OCI-LY1 (cell line): ENCODE results near the gene RAPGEF2.

Source experiments
- H2AFZ ChIP-seq: fragments of 200-600 bp; sonication (generic), shearing (Covaris generic); 2 replicates; pipeline ENCODE4 v1.6.0; 2014; ENCODE audit warnings: antibody characterized with exemption, mild to moderate bottlenecking, low read length
- H3F3A ChIP-seq: fragments of 200-600 bp; sonication (generic), shearing (Covaris generic); 2 replicates; pipeline ENCODE4 v1.6.0; 2014; ENCODE audit warnings: mild to moderate bottlenecking, antibody characterized with exemption, low read length, moderate library complexity; ENCODE audit not compliant: insufficient read depth
- H3K27ac ChIP-seq: fragments of 200-600 bp; sonication (generic); 2 replicates; pipeline ENCODE4 v1.5.1; 2014; ENCODE audit warnings: low read length, mixed run types, mild to moderate bottlenecking, low read depth; ENCODE audit not compliant: poor library complexity, severe bottlenecking
- H3K27me3 ChIP-seq: fragments of 200-600 bp; sonication (generic); 2 replicates; pipeline ENCODE4 v1.6.0; 2014; ENCODE audit warnings: antibody characterized with exemption, mild to moderate bottlenecking, low read length, moderate library complexity; ENCODE audit not compliant: insufficient read depth
- H3K36me3 ChIP-seq: fragments of 200-600 bp; sonication (generic); 2 replicates; pipeline ENCODE4 v1.6.1; 2014; ENCODE audit warnings: mild to moderate bottlenecking, antibody characterized with exemption, low read length, moderate library complexity, mixed read lengths; ENCODE audit not compliant: insufficient read depth
- H3K4me1 ChIP-seq: fragments of 200-600 bp; sonication (generic); 2 replicates; pipeline ENCODE4 v1.5.1; 2014; ENCODE audit warnings: mild to moderate bottlenecking, low read length, moderate library complexity; ENCODE audit not compliant: insufficient read depth, severe bottlenecking
- H3K4me2 ChIP-seq: fragments of 200-600 bp; sonication (generic), shearing (Covaris generic); 2 replicates; pipeline ENCODE4 v1.6.1; 2014; ENCODE audit warnings: low read length
- H3K4me3 ChIP-seq: fragments of 200-600 bp; sonication (generic); 2 replicates; pipeline ENCODE4 v1.5.1; 2014; ENCODE audit warnings: low read length, low read depth, mild to moderate bottlenecking, mixed read lengths; ENCODE audit not compliant: poor library complexity, severe bottlenecking
- H3K79me2 ChIP-seq: fragments of 200-600 bp; shearing (Covaris generic); 2 replicates; pipeline ENCODE4 v1.6.1; 2016; ENCODE audit warnings: mixed run types, low read length, mixed read lengths; ENCODE audit not compliant: insufficient read depth
- H3K9ac ChIP-seq: fragments of 200-600 bp; sonication (generic), shearing (Covaris generic); 2 replicates; pipeline ENCODE4 v1.6.1; 2014; ENCODE audit warnings: mild to moderate bottlenecking, low read length, mixed read lengths
- H3K9me2 ChIP-seq: fragments of 200-600 bp; sonication (generic), shearing (Covaris generic); 2 replicates; pipeline ENCODE4 v1.6.1; 2014; ENCODE audit warnings: low read depth, mild to moderate bottlenecking, low read length, mixed read lengths
- H3K9me3 ChIP-seq: fragments of 200-600 bp; shearing (Covaris generic); 2 replicates; pipeline ENCODE4 v1.6.1; 2014; ENCODE audit warnings: low read length, mixed read lengths
- H4K20me1 ChIP-seq: fragments of 200-600 bp; sonication (generic), shearing (Covaris generic); 2 replicates; pipeline ENCODE4 v1.6.0; 2016; ENCODE audit warnings: mild to moderate bottlenecking, low read length; ENCODE audit not compliant: insufficient read depth
- CTCF ChIP-seq: fragments of 200-600 bp; sonication (generic), shearing (Covaris generic); IDR thresholded peaks from 2 replicates; pipeline ENCODE4 v1.5.1; 2017; ENCODE audit warnings: mild to moderate bottlenecking, antibody characterized with exemption, low read length, moderate library complexity, mixed read lengths
- EZH2 ChIP-seq: fragments of 200-600 bp; sonication (generic), shearing (Covaris generic); IDR thresholded peaks from 2 replicates; pipeline ENCODE4 v1.8.0; 2017; ENCODE audit warnings: borderline replicate concordance, mixed run types, mild to moderate bottlenecking, antibody characterized with exemption, low read length, moderate library complexity, mixed read lengths

The RAPGEF2 gene

GRCh38 chr4:159142681-159143384, 40.0 kb downstream of the RAPGEF2 start:
- TF ChIP-seq CTCF: no peak
- no peak for TF ChIP-seq EZH2
- Histone ChIP-seq H3K4me2 (no peak overlapping the region), H3K36me3 (no peaks in the 10 kb centered on the region), H3K4me1 (no peaks in the 10 kb centered on the region), H3K79me2 (no peaks in the 10 kb centered on the region), H3K9me3 (no peaks in the 10 kb centered on the region), H3K27ac (no peak overlapping the region), H2AFZ (no peak overlapping the region), H3F3A (no peaks in the 10 kb centered on the region), H3K27me3 (no peaks in the 10 kb centered on the region), H3K4me3 (no peak overlapping the region), H3K9ac (no peak overlapping the region), H3K9me2 (no peaks in the 10 kb centered on the region), H4K20me1 (no peaks in the 10 kb centered on the region)

GRCh38 chr4:159143687-159144086, 40.8 kb downstream of the RAPGEF2 start:
- Histone ChIP-seq H3K9ac (no peak overlapping the region), H3K4me2 (no peak overlapping the region), H3K36me3 (no peaks in the 10 kb centered on the region), H4K20me1 (no peaks in the 10 kb centered on the region), H3K4me3 (no peak overlapping the region), H3K79me2 (no peaks in the 10 kb centered on the region), H3K9me3 (no peaks in the 10 kb centered on the region), H3F3A (no peaks in the 10 kb centered on the region), H3K27ac (no peak overlapping the region), H2AFZ (no peak overlapping the region), H3K27me3 (no peaks in the 10 kb centered on the region), H3K9me2 (no peaks in the 10 kb centered on the region), H3K4me1 (no peaks in the 10 kb centered on the region)
- TF ChIP-seq CTCF (no peak), EZH2 (no peak)

GRCh38 chr4:159144112-159144694, 41.3 kb downstream of the RAPGEF2 start:
- H4K20me1 ChIP-seq: no peaks in the 10 kb centered on the region
- no peak overlapping the region for H3K27ac ChIP-seq
- H3K79me2 ChIP-seq: no peaks in the 10 kb centered on the region
- H2AFZ ChIP-seq: no peak overlapping the region
- no peaks in the 10 kb centered on the region for H3K36me3 ChIP-seq
- no peak overlapping the region for H3K4me2 ChIP-seq
- no peaks in the 10 kb centered on the region for H3K9me2 ChIP-seq
- no peaks in the 10 kb centered on the region for H3K4me1 ChIP-seq
- no peaks in the 10 kb centered on the region for H3F3A ChIP-seq
- no peaks in the 10 kb centered on the region for H3K27me3 ChIP-seq
- TF ChIP-seq EZH2 (no peak), CTCF (no peak)
- H3K4me3 ChIP-seq: no peak overlapping the region
- no peak overlapping the region for H3K9ac ChIP-seq
- H3K9me3 ChIP-seq: no peaks in the 10 kb centered on the region
